ENCODE data around the gene MICAL3.

The MICAL3 gene

GRCh38 chr22:18050065-18050464 is 25.7 kb upstream of the MICAL3 start:
- no peaks in the 10 kb centered on the region for H3K27me3 ChIP-seq (ENCODE audit: insufficient read depth, low read length)
- WGBS (ENCODE audit: extremely low coverage, insufficient coverage, insufficient read length) = no CpG with 5 or more reads among the region's 5 CpGs
- no peak overlapping the region for H3K4ac ChIP-seq (ENCODE audit: low read depth, low read length)
- H3K79me2 ChIP-seq (ENCODE audit: control insufficient read depth, insufficient read depth, low read length, poor library complexity) = no peaks in the 10 kb centered on the region
- H3K14ac ChIP-seq (ENCODE audit: low read length) = no peak overlapping the region
- DNase-seq = peak in 1 of 2 donors; percentile 33
- H3K9ac ChIP-seq (ENCODE audit: low read length) = no peak overlapping the region
- H3K79me1 ChIP-seq (ENCODE audit: low read length) = no peaks in the 10 kb centered on the region
- no peak overlapping the region for H3K4me3 ChIP-seq (ENCODE audit: low read depth, low read length)
- no peak overlapping the region for H3K27ac ChIP-seq (ENCODE audit: low read depth, low read length)
- peaks cover 2% of the 10 kb centered on the region for H3K9me3 ChIP-seq (ENCODE audit: insufficient read depth, low read depth, low read length)
- no peak overlapping the region for H4K91ac ChIP-seq (ENCODE audit: low read depth, low read length)
- peak overlapping the region; percentile 40 for H4K8ac ChIP-seq (ENCODE audit: low read depth, low read length)
- H3K23ac ChIP-seq (ENCODE audit: low read length) = no peak overlapping the region
- H2BK12ac ChIP-seq (ENCODE audit: low read length) = peak overlapping the region; percentile 51
- peaks cover 8 to 14% of the 10 kb centered on the region in 2 experiments for H3K4me1 ChIP-seq (ENCODE audit: control insufficient read depth in 1 of 2, insufficient read depth in 2 of 2, low read length in 2 of 2)
- H2AK5ac ChIP-seq (ENCODE audit: low read length) = no peak overlapping the region
- H2BK120ac ChIP-seq (ENCODE audit: insufficient read depth, low read length, poor library complexity) = no peak overlapping the region
- no peak overlapping the region for H4K12ac ChIP-seq (ENCODE audit: low read depth, low read length)
- H3K4me2 ChIP-seq (ENCODE audit: low read length) = no peak overlapping the region
- H2AFZ ChIP-seq (ENCODE audit: insufficient read depth, low read length, poor library complexity) = no peak overlapping the region
- no peak overlapping the region for H3K18ac ChIP-seq (ENCODE audit: low read length)
- no peak overlapping the region for H2BK5ac ChIP-seq (ENCODE audit: low read depth, low read length, poor library complexity)
- H3K36me3 ChIP-seq (ENCODE audit: control insufficient read depth in 1 of 2, insufficient read depth in 2 of 2, low read length in 2 of 2) = no peaks in the 10 kb centered on the region

- Histone ChIP-seq H2AFZ (ENCODE audit: insufficient read depth, low read length, poor library complexity) (no peak overlapping the region), H3K79me2 (ENCODE audit: control insufficient read depth, insufficient read depth, low read length, poor library complexity) (no peaks in the 10 kb centered on the region), H4K8ac (ENCODE audit: low read depth, low read length) (no peak overlapping the region), H3K36me3 (ENCODE audit: control insufficient read depth in 1 of 2, insufficient read depth in 2 of 2, low read length in 2 of 2) (no peaks in the 10 kb centered on the region), H3K18ac (ENCODE audit: low read length) (no peak overlapping the region), H3K27ac (ENCODE audit: low read depth, low read length) (no peak overlapping the region), H3K9ac (ENCODE audit: low read length) (no peak overlapping the region), H4K91ac (ENCODE audit: low read depth, low read length) (no peak overlapping the region), H3K79me1 (ENCODE audit: low read length) (no peaks in the 10 kb centered on the region), H3K4me3 (ENCODE audit: low read depth, low read length) (no peak overlapping the region), H2AK5ac (ENCODE audit: low read length) (no peak overlapping the region), H3K23ac (ENCODE audit: low read length) (no peak overlapping the region), H2BK5ac (ENCODE audit: low read depth, low read length, poor library complexity) (no peak overlapping the region), H2BK120ac (ENCODE audit: insufficient read depth, low read length, poor library complexity) (no peak overlapping the region), H3K4ac (ENCODE audit: low read depth, low read length) (no peak overlapping the region), H3K4me2 (ENCODE audit: low read length) (no peak overlapping the region), H2BK12ac (ENCODE audit: low read length) (no peak overlapping the region), H3K27me3 (ENCODE audit: insufficient read depth, low read length) (no peaks in the 10 kb centered on the region), H3K14ac (ENCODE audit: low read length) (no peak overlapping the region), H4K12ac (ENCODE audit: low read depth, low read length) (no peak overlapping the region), H3K4me1 (ENCODE audit: control insufficient read depth in 1 of 2, insufficient read depth in 2 of 2, low read length in 2 of 2) (peaks cover 8 to 10% of the 10 kb centered on the region in 2 experiments), H3K9me3 (ENCODE audit: insufficient read depth, low read depth, low read length) (peaks cover 2% of the 10 kb centered on the region)
- no CpG with 5 or more reads among the region's 29 CpGs for WGBS (ENCODE audit: extremely low coverage, insufficient coverage, insufficient read length)
- peak; percentile 90 to 93 for DNase-seq
Observed at GRCh38 chr22:18048441-18048898, 24.1 kb upstream of the MICAL3 start.

GRCh38 chr22:18048041-18048440 is 23.7 kb upstream of the MICAL3 start:
- peak; percentile 83 to 93 for DNase-seq
- Histone ChIP-seq H3K4me2 (ENCODE audit: low read length) (no peak overlapping the region), H4K8ac (ENCODE audit: low read depth, low read length) (no peak overlapping the region), H3K23ac (ENCODE audit: low read length) (no peak overlapping the region), H2AFZ (ENCODE audit: insufficient read depth, low read length, poor library complexity) (no peak overlapping the region), H3K27ac (ENCODE audit: low read depth, low read length) (no peak overlapping the region), H3K36me3 (ENCODE audit: control insufficient read depth in 1 of 2, insufficient read depth in 2 of 2, low read length in 2 of 2) (no peaks in the 10 kb centered on the region), H3K9me3 (ENCODE audit: insufficient read depth, low read depth, low read length) (peaks cover 2% of the 10 kb centered on the region), H3K4ac (ENCODE audit: low read depth, low read length) (no peak overlapping the region), H4K91ac (ENCODE audit: low read depth, low read length) (no peak overlapping the region), H3K4me3 (ENCODE audit: low read depth, low read length) (no peak overlapping the region), H3K79me1 (ENCODE audit: low read length) (no peaks in the 10 kb centered on the region), H2BK12ac (ENCODE audit: low read length) (no peak overlapping the region), H3K9ac (ENCODE audit: low read length) (no peak overlapping the region), H2BK5ac (ENCODE audit: low read depth, low read length, poor library complexity) (no peak overlapping the region), H2BK120ac (ENCODE audit: insufficient read depth, low read length, poor library complexity) (no peak overlapping the region), H2AK5ac (ENCODE audit: low read length) (no peak overlapping the region), H4K12ac (ENCODE audit: low read depth, low read length) (no peak overlapping the region), H3K4me1 (ENCODE audit: control insufficient read depth in 1 of 2, insufficient read depth in 2 of 2, low read length in 2 of 2) (peaks cover 8 to 10% of the 10 kb centered on the region in 2 experiments), H3K14ac (ENCODE audit: low read length) (no peak overlapping the region), H3K18ac (ENCODE audit: low read length) (no peak overlapping the region), H3K79me2 (ENCODE audit: control insufficient read depth, insufficient read depth, low read length, poor library complexity) (no peaks in the 10 kb centered on the region), H3K27me3 (ENCODE audit: insufficient read depth, low read length) (no peaks in the 10 kb centered on the region)
- no CpG with 5 or more reads among the region's 9 CpGs for WGBS (ENCODE audit: extremely low coverage, insufficient coverage, insufficient read length)

DNA sequence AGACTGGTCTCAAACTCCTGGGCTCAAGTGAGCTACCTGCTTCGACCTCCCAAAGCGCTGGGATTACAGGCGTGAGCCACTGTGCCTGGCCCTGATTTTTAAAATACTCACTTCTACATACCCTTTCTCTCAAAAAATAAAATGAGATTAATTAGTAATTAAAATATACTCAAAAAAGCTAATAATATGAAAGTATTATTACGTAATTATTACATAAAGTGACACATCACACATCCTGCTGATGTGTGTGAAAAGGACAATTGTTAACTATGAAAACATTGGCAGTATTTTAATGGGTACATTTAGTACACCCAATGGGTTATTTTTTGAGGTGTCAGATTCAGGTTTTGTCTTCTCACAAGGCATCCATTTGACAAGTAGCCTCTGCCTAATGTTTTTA is 21.4 kb upstream of the MICAL3 start:
- no peaks in the 10 kb centered on the region for H3K79me1 ChIP-seq (ENCODE audit: low read length)
- no peak overlapping the region for H4K91ac ChIP-seq (ENCODE audit: low read depth, low read length)
- H3K27me3 ChIP-seq (ENCODE audit: insufficient read depth, low read length) = no peaks in the 10 kb centered on the region
- H3K4me2 ChIP-seq (ENCODE audit: low read length) = no peak overlapping the region
- peaks cover 7 to 10% of the 10 kb centered on the region in 2 experiments for H3K4me1 ChIP-seq (ENCODE audit: control insufficient read depth in 1 of 2, insufficient read depth in 2 of 2, low read length in 2 of 2)
- H3K9ac ChIP-seq (ENCODE audit: low read length) = no peak overlapping the region
- no peak overlapping the region for H3K14ac ChIP-seq (ENCODE audit: low read length)
- no peak overlapping the region for H3K27ac ChIP-seq (ENCODE audit: low read depth, low read length)
- no CpG with 5 or more reads among the region's 4 CpGs for WGBS (ENCODE audit: extremely low coverage, insufficient coverage, insufficient read length)
- no peaks in the 10 kb centered on the region for H3K36me3 ChIP-seq (ENCODE audit: control insufficient read depth in 1 of 2, insufficient read depth in 2 of 2, low read length in 2 of 2)
- no peak overlapping the region for H3K4me3 ChIP-seq (ENCODE audit: low read depth, low read length)
- no peak overlapping the region for H2BK12ac ChIP-seq (ENCODE audit: low read length)
- H4K12ac ChIP-seq (ENCODE audit: low read depth, low read length) = no peak overlapping the region
- no peak overlapping the region for H3K23ac ChIP-seq (ENCODE audit: low read length)
- H2AFZ ChIP-seq (ENCODE audit: insufficient read depth, low read length, poor library complexity) = no peak overlapping the region
- H2BK5ac ChIP-seq (ENCODE audit: low read depth, low read length, poor library complexity) = no peak overlapping the region
- H4K8ac ChIP-seq (ENCODE audit: low read depth, low read length) = no peak overlapping the region
- no peak overlapping the region for H2BK120ac ChIP-seq (ENCODE audit: insufficient read depth, low read length, poor library complexity)
- DNase-seq = no peak
- H3K9me3 ChIP-seq (ENCODE audit: insufficient read depth, low read depth, low read length) = peaks cover 2% of the 10 kb centered on the region
- H3K4ac ChIP-seq (ENCODE audit: low read depth, low read length) = no peak overlapping the region
- H3K79me2 ChIP-seq (ENCODE audit: control insufficient read depth, insufficient read depth, low read length, poor library complexity) = no peaks in the 10 kb centered on the region
- H2AK5ac ChIP-seq (ENCODE audit: low read length) = no peak overlapping the region
- no peak overlapping the region for H3K18ac ChIP-seq (ENCODE audit: low read length)
